Endometrium (tissue), 2 donors: ENCODE measurements around the gene CHD9NB.

Experiments used
- FAIRE-seq: peaks from 2 replicates; lab custom pipeline; 2012; peaks lifted over from hg19 to GRCh38; lab: Jason Lieb, UNC
- donor health status: control.
- donor health status: control.

CHD9NB gene

DNA sequence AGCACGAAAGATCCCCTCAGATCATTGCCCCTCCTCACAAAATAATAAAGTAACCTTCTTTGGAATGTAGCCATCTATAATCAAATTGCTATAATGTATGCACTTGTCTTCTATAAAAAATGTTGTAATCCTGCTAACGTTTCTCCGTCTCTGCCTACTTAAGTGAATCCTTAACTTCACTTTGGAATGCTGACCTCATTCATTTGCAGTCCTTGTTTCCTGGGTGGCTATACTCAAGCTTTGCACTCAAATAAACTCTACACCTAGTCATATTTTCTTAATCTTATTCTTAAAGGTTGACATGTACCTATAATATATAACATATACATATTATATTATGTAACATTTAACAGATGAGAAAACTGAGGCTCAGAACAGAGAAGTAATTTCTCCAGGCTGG is 22.7 kb downstream of the CHD9NB start:
- no peak for FAIRE-seq

DNA sequence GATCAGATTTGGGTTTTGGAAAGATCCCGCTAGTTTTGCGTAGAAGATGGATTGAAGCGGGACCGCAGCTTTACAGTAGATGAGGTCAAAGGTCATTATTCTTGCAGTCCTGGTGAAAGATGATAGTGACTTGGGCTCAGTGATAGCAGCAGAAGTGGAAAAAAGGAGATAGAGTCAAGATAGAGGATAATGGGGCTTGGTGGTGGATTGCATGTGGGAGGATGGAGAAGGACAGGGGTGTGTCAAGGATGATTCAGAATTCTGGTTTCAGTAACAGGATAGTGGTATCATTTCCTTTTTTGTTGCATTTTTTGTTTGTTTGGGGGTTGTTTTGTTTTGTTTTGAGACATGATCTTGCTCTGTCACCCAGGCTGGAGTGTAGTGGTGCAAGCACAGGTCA is 28.7 kb downstream of the CHD9NB start:
- no peak for FAIRE-seq

DNA sequence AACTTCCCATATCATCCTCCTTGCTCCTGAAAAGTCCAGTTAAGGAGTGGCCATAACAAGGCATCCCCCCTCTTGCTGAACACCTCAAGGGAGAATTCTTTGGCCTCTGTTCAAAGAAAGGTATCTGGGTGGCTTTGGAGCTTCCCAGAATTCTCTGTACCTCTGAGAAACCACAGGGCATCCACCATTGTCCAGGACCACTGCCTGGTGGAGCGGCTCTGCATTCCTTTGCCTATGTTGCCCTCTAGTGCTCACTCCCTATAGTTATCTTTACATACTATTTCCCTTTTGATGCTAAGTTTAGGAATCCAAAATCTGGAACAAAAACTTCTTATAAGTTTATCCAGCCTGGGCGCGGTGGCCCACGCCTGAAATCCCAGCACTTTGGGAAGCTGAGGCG is 30.3 kb downstream of the CHD9NB start:
- FAIRE-seq, result no peak

DNA sequence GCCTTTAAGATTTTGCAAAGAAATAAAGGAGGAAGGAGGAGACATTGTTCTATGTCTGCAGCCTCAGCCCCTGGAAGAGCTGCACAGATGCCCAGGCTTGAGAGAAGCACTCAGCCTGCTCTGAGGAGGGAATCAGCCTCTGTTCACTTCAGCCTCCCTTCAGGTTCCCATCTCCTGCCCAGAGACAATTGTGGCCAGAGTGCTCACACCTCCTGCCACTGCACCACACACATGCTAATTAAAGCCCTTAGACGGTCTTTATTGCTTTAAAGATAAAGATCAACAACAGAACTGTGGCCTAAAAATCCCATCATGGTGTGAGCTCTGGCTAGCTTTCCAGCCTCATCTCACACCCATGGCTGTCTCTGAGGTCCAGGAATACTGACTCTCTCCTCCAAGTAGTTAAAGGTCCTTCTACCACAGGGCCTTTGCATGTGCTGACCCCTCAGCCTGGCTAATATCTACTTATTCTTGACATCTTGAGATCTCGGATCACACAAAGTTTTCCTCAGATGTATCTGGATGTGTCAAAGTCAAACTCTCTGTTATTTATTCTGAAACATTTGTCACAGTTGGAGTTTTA is 33.8 kb downstream of the CHD9NB start:
- no peak for FAIRE-seq

DNA sequence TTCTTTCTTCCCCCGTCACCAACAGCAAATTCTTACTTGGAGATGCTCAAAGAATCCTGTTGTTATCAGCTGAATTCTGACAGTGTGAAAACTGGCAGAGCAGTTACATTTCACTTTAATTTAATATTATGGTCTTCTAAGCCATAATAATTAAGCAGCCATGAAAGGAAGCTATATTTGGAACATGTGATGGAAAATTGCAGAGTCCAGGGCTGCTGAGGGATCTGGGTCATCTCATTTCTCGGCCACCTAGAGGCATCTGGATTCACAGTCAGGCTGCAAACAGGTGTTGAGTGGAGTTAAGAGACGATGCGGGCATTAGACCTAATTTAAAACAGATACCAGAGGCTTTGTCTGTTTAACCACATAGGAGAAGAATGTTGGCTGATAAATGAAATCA is 38.4 kb downstream of the CHD9NB start:
- no peak for FAIRE-seq

DNA sequence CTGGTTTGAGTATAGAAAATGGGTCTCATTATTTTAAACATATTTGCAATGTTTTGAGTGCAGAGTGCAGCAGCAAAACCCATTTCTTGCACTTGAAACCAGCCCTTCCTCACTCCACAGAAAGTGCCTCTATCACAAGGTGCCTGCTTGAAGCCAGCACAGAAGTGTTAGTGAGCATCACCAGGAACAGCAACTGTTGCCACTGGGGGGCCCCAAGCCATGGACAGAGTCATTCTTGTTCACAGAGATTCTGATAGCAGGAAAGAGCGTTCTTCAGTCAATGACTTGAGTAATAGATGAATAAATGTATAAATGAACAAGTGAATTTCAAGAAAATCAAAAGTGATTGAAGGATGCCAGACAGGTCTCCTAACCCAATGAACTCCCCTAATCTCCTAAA is 45.6 kb downstream of the CHD9NB start:
- FAIRE-seq, result no peak

DNA sequence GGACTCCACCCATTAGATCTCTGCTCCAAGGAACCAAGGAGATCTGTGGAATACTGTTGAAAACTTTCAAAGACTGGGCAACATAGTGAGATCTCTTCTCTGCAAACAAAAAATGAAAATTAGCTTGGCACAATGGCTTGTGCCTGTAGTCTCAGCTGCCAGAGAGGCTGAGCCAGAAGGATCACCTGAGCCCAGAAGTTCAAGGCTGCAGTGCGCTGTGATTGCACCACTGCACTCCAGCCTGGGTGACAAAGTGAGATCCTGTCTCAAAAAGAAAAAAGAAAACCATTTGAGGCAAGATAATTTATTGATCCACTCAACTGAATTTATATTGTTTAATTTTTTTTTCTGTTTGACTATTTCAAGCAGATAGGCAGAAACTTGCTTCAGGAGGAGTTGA is 54.8 kb downstream of the CHD9NB start:
- no peak for FAIRE-seq

DNA sequence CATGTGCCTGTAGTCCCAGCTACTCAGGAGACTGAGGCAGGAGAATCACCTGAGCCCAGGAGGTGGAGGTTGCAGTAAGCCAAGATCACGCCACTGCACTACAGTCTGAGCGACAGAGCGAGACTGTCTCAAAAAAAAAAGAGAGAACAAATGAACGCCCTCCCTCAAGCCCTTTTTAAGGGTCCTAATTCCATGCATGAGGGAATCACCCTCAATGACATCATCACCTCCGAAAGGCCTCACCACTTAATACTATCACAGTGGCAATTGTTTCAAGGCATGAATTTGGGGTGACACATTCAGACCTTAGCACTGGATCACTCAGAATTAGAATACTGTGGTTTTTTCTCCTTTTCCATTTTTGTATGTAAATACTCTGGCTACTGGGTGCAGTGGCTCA is 57.8 kb downstream of the CHD9NB start:
- FAIRE-seq, result no peak

DNA sequence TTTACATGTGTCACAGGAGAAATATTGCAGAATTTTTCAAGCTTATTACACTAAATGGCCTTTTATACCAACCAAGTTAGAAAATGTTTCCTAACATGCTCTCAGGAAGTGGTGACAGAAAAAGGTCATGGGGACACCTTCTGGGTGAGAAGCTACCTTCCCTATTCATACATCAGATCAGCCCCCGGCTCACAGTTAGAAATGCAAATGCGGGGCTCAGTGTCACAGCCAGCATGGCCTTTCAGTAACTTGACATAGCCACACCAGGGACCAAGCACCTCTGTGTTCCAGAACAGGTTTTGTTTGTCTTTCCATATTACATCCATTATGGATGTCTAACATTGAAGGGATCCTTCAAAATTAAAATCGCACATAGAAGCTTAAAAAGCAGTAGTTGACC is 59.5 kb downstream of the CHD9NB start:
- FAIRE-seq, result no peak

DNA sequence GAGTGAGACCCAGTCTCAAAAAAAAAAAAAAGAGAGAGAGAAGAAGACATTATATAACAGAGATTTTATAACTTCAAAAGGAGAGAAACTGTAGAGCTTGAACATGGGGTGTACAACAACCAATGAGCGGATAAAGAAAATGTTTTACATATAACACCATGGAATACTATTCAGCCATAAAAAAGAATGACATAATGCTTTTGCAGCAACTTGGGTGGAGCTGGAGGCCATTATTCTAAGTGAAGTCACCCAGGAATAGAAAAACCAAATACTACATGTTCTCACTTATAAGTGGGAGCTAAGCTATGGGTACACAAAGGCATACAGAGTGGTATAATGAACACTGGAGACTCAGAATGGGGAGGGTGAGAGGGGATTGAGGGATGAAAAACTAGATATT is 61.1 kb downstream of the CHD9NB start:
- no peak for FAIRE-seq
